ENCODE data around the gene ONECUT2. TPM values are rescaled to one million over a fixed set of nuclear protein-coding genes. Genes with fewer than 3 reads are reported as not detected.

The ONECUT2 gene
- total RNA-seq, 6 donors from 2014 or later, result 0.06 to 0.24 (median 0.10) TPM; not detected in 3

DNA sequence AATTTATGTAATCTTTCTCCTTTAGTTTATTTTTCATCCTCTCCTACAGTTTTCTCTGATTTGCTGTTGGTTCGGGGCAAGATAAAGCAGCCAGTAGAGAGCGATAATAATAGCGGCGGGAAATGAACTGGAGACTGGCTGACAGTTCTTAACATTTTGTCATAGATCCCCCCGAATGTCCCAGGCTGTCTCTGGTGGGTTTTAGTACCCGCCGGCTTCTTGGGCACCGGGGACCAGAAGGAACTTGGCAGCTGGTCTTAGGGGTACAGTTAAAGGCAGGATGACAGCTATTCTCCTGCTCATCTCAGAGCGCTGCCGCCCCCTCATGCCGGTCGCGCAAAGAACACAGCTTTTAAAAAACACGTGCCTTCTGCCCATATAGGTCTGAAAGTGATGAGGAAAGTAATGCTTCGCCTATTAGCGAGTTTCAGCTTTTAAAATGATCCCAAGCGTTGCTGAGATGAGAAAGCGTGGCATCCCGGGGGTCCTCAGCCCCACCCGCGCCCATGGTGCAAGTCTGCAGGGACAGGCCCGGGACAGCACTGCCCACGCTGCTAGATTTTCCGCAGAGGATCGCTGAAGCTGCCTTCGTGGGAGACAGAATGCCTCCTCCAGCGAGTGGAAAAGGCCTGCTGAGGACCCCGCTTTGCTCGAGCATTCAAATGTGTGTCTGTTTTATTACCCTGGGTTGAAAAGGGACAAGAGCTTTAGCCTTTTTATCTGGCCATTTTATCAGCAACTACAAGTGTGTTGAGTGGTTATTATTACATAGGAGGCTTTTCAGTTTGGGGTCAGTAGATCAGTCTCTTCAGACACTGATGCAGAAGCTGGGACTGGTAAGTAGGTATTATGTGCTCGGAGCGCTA lies 3.8 kb downstream of the ONECUT2 start:
- WGBS, 2 donors, result 5 to 6% methylated on average over 27 to 31 of the region's 31 CpGs
- Histone ChIP-seq H3K27ac (no peak overlapping the region), H3K36me3 (no peaks in the 10 kb centered on the region), H3K4me3 (no peak overlapping the region), H3K9me3 (no peaks in the 10 kb centered on the region), H3K4me1 (peaks cover 29 to 73% (median 58%) of the 10 kb centered on the region in 4 donors), H3K27me3 (peaks cover 1 to 88% (median 56%) of the 10 kb centered on the region in 4 donors)
- no peak for TF ChIP-seq POLR2A (IDR thresholded peaks at IDR 0.05)
- no peak for TF ChIP-seq CTCF (IDR thresholded peaks at IDR 0.05)
- no peak for TF ChIP-seq EP300 (IDR thresholded peaks at IDR 0.05)
- no peak for TF ChIP-seq POLR2AphosphoS5 (IDR thresholded peaks at IDR 0.05)
- ATAC-seq (ENCODE audit: low FRiP score in 2 of 2) (no peak), DNase-seq (peak in 1 of 2 donors; percentile 26)

DNA sequence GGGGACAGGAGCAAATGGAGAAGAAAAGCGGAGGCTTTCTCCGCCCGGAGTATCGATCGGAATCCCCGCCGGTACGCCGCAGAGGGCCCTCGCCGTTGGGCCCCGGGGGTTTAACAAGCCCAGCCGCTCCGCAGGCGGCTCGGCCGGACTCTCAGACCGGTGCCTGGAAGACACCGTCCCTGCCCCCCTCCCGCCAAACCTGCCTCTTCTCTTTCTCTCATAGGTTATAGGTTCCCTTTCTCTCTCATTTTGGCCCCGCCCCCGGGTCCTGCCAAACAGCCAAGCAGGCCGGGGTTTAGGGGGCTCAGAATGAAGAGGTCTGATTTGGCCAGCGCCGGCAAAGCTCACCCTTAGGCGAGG lies 4.4 kb downstream of the ONECUT2 start:
- no peak overlapping the region for H3K4me3 ChIP-seq
- TF ChIP-seq EP300 (IDR thresholded peaks at IDR 0.05) (no peak), CTCF (IDR thresholded peaks at IDR 0.05) (no peak), POLR2AphosphoS5 (IDR thresholded peaks at IDR 0.05) (no peak), POLR2A (IDR thresholded peaks at IDR 0.05) (no peak)

GRCh38 chr18:57439985-57440330 lies 4.8 kb downstream of the ONECUT2 start:
- DNase-seq (no peak), ATAC-seq (ENCODE audit: low FRiP score in 2 of 2) (no peak)
- Histone ChIP-seq H3K4me3 (no peak overlapping the region), H3K36me3 (no peaks in the 10 kb centered on the region), H3K9me3 (no peaks in the 10 kb centered on the region), H3K27ac (no peak overlapping the region), H3K4me1 (peaks cover 26 to 63% (median 50%) of the 10 kb centered on the region in 4 donors), H3K27me3 (peaks cover 1 to 78% (median 50%) of the 10 kb centered on the region in 4 donors)
- WGBS, 2 donors, result 3 to 11% methylated on average over 5 to 17 of the region's 17 CpGs
- TF ChIP-seq EP300 (IDR thresholded peaks at IDR 0.05), result no peak
- TF ChIP-seq POLR2AphosphoS5 (IDR thresholded peaks at IDR 0.05), result no peak
- no peak for TF ChIP-seq POLR2A (IDR thresholded peaks at IDR 0.05)
- TF ChIP-seq CTCF (IDR thresholded peaks at IDR 0.05), result no peak

More for the DNA sequence above, 4.4 kb downstream of the ONECUT2 start:
- no peak overlapping the region for H3K27ac ChIP-seq
- no peaks in the 10 kb centered on the region for H3K9me3 ChIP-seq
- DNase-seq (peak in 1 of 2 donors; percentile 68), ATAC-seq (ENCODE audit: low FRiP score in 2 of 2) (no peak)
- 1 to 6% methylated on average over 15 to 26 of the region's 26 CpGs for WGBS, 2 donors
- H3K4me1 ChIP-seq, result peaks cover 29 to 67% (median 54%) of the 10 kb centered on the region in 4 donors
- no peaks in the 10 kb centered on the region for H3K36me3 ChIP-seq
- peaks cover 1 to 82% (median 53%) of the 10 kb centered on the region in 4 donors for H3K27me3 ChIP-seq

- ATAC-seq (ENCODE audit: low FRiP score in 2 of 2), result no peak
- no peaks in the 10 kb centered on the region for H3K9me3 ChIP-seq
- H3K4me1 ChIP-seq, result peaks cover 21 to 58% (median 47%) of the 10 kb centered on the region in 4 donors
- no peak overlapping the region for H3K4me3 ChIP-seq
- no peak overlapping the region for H3K27ac ChIP-seq
- peak in 1 of 2 donors; percentile 75 for DNase-seq
- no peak for TF ChIP-seq POLR2AphosphoS5 (IDR thresholded peaks at IDR 0.05)
- H3K27me3 ChIP-seq, result peaks cover 1 to 73% (median 50%) of the 10 kb centered on the region in 4 donors
- no peaks in the 10 kb centered on the region for H3K36me3 ChIP-seq
- WGBS, 2 donors, result 6% methylated on average over 18 to 40 of the region's 60 CpGs
Observed at GRCh38 chr18:57440331-57441070, 5.3 kb downstream of the ONECUT2 start.

DNA sequence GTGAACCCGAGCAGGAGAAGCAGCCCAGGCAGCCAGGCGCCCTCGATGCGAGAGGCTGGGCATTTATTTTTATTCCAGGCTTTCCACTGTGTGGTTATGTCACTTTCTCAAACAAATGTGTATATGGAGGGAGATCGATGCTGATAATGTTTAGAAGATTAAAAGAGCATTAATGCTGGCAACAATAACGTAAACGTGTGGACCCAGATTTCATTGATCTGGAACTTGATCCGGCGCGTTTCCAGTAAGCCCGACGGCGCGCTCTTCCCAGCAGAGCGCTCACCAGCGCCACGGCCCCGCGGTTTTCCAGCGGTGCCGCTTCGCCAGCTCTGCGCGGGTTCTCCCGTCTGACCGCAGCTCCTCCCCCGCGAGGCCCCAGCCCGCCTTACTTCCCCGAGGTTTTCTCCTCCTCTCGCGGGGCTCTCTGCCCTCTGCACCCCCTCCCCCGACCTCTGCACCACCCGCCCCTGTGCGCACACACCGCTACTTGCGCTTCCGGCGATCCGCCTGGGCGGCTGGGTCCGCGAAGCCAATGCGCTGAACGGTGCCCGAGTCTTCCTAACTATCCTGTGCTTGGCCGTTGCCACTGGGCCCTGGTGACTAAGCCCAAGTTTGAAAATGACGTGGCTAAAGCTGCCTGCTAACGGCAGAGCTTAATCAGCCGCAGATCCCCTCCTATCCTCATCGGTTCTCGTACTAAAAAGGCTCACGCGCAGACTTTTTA lies 6.1 kb downstream of the ONECUT2 start:
- Histone ChIP-seq H3K27ac (no peak overlapping the region), H3K9me3 (no peaks in the 10 kb centered on the region), H3K27me3 (peaks cover 1 to 67% (median 45%) of the 10 kb centered on the region in 4 donors), H3K36me3 (no peaks in the 10 kb centered on the region), H3K4me1 (peaks cover 17 to 53% (median 43%) of the 10 kb centered on the region in 4 donors), H3K4me3 (no peak overlapping the region)
- 1 to 4% methylated on average over 29 to 52 of the region's 54 CpGs for WGBS, 2 donors
- TF ChIP-seq POLR2AphosphoS5 (IDR thresholded peaks at IDR 0.05), result no peak
- no peak for TF ChIP-seq CTCF (IDR thresholded peaks at IDR 0.05)
- TF ChIP-seq POLR2A (IDR thresholded peaks at IDR 0.05), result no peak
- no peak for TF ChIP-seq EP300 (IDR thresholded peaks at IDR 0.05)
- ATAC-seq (ENCODE audit: low FRiP score in 2 of 2), result no peak
- peak in 1 of 2 donors; percentile 69 for DNase-seq
